ENCODE measurements around the gene MGAT5. TPM values are rescaled to one million over a fixed set of nuclear protein-coding genes. Genes with fewer than 3 reads are reported as not detected.

The MGAT5 gene
- polyA plus RNA-seq, 1 experiment, result 115 TPM

- Histone ChIP-seq H3K27ac (ENCODE audit: low read depth, low read length) (no peak overlapping the region), H3K4me3 (ENCODE audit: low read depth, low read length) (no peak overlapping the region)
- no peak for DNase-seq (ENCODE audit: low read depth, low spot score)
These were observed 41.6 kb downstream of the MGAT5 start for GRCh38 chr2:134295441-134295840.

GRCh38 chr2:134296301-134296700, 42.4 kb downstream of the MGAT5 start:
- POLR2A ChIA-PET, result no interaction called here
- H3K9me3 ChIP-seq (ENCODE audit: control insufficient read depth, insufficient read depth, low read length), result no peaks in the 10 kb centered on the region
- H3K27me3 ChIP-seq (ENCODE audit: control insufficient read depth, insufficient read depth, low read length), result no peaks in the 10 kb centered on the region
- no peak for DNase-seq (ENCODE audit: low read depth, low spot score)
- H3K27ac ChIP-seq (ENCODE audit: low read depth, low read length), result no peak overlapping the region
- CTCF ChIA-PET, result interaction anchor here (1.6 kb wide), 1 partner anchor 155 kb away, joined by 6 read pairs; no protein-coding TSS in a partner anchor
- TF ChIP-seq CTCF (IDR thresholded peaks at IDR 0.05; ENCODE audit: low read depth, low read length), result no peak
- H3K4me3 ChIP-seq (ENCODE audit: low read depth, low read length), result no peak overlapping the region

More at GRCh38 chr2:134295441-134295840, 41.6 kb downstream of the MGAT5 start:
- TF ChIP-seq CTCF (IDR thresholded peaks at IDR 0.05; ENCODE audit: low read depth, low read length), result no peak
- no peaks in the 10 kb centered on the region for H3K27me3 ChIP-seq (ENCODE audit: control insufficient read depth, insufficient read depth, low read length)
- ChIA-PET POLR2A (no interaction called here), CTCF (interaction anchor here (1.1 kb wide), 1 partner anchor 50 kb away, joined by 4 read pairs; no protein-coding TSS in a partner anchor)
- no peaks in the 10 kb centered on the region for H3K9me3 ChIP-seq (ENCODE audit: control insufficient read depth, insufficient read depth, low read length)

GRCh38 chr2:134299334-134299733, 45.5 kb downstream of the MGAT5 start:
- CTCF ChIA-PET, result interaction anchor here (0.6 to 1.0 kb wide), 3 partner anchors 181 to 626 kb away, joined by 3 to 4 read pairs (median 3); no protein-coding TSS in a partner anchor
- Histone ChIP-seq H3K27ac (ENCODE audit: low read depth, low read length) (no peak overlapping the region), H3K9me3 (ENCODE audit: control insufficient read depth, insufficient read depth, low read length) (no peaks in the 10 kb centered on the region), H3K27me3 (ENCODE audit: control insufficient read depth, insufficient read depth, low read length) (no peaks in the 10 kb centered on the region), H3K4me3 (ENCODE audit: low read depth, low read length) (no peak overlapping the region)
- no peak for DNase-seq (ENCODE audit: low read depth, low spot score)
- POLR2A ChIA-PET, result interaction anchor here (0.6 kb wide), 1 partner anchor 24 kb away, joined by 5 read pairs; no protein-coding TSS in a partner anchor
- no peak for TF ChIP-seq CTCF (IDR thresholded peaks at IDR 0.05; ENCODE audit: low read depth, low read length)

GRCh38 chr2:134300585-134300984, 46.7 kb downstream of the MGAT5 start:
- ChIA-PET CTCF (interaction anchor here (2.8 kb wide), 1 partner anchor 55 kb away, joined by 8 read pairs; no protein-coding TSS in a partner anchor), POLR2A (no interaction called here)
- Histone ChIP-seq H3K4me3 (ENCODE audit: low read depth, low read length) (no peak overlapping the region), H3K27ac (ENCODE audit: low read depth, low read length) (no peak overlapping the region), H3K9me3 (ENCODE audit: control insufficient read depth, insufficient read depth, low read length) (no peaks in the 10 kb centered on the region), H3K27me3 (ENCODE audit: control insufficient read depth, insufficient read depth, low read length) (no peaks in the 10 kb centered on the region)
- DNase-seq (ENCODE audit: low read depth, low spot score), result no peak
- TF ChIP-seq CTCF (IDR thresholded peaks at IDR 0.05; ENCODE audit: low read depth, low read length), result no peak

- H3K4me3 ChIP-seq (ENCODE audit: low read depth, low read length), result no peak overlapping the region
- no peak for TF ChIP-seq CTCF (IDR thresholded peaks at IDR 0.05; ENCODE audit: low read depth, low read length)
- no peak overlapping the region for H3K27ac ChIP-seq (ENCODE audit: low read depth, low read length)
- ChIA-PET CTCF (interaction anchor here (2.8 kb wide), 1 partner anchor 56 kb away, joined by 8 read pairs; no protein-coding TSS in a partner anchor), POLR2A (no interaction called here)
- H3K27me3 ChIP-seq (ENCODE audit: control insufficient read depth, insufficient read depth, low read length), result no peaks in the 10 kb centered on the region
- no peak for DNase-seq (ENCODE audit: low read depth, low spot score)
- H3K9me3 ChIP-seq (ENCODE audit: control insufficient read depth, insufficient read depth, low read length), result no peaks in the 10 kb centered on the region
These were observed 47.4 kb downstream of the MGAT5 start for GRCh38 chr2:134301099-134301927.
